Ramos (cell line): ENCODE data around the gene CUBN.

Source experiments
- in situ Hi-C: fragments of 300-500 bp; cut with MboI; formaldehyde crosslinking; loops from one replicate; pipeline ENCODE4 v1.14.3; 2022; ENCODE audit warnings: low sequenced_read_pairs; ENCODE audit not compliant: unreplicated experiment

Gene CUBN

GRCh38 chr10:16965740-16966447 lies 163.7 kb downstream of the CUBN start:
- in situ Hi-C loops: no loop called here

DNA sequence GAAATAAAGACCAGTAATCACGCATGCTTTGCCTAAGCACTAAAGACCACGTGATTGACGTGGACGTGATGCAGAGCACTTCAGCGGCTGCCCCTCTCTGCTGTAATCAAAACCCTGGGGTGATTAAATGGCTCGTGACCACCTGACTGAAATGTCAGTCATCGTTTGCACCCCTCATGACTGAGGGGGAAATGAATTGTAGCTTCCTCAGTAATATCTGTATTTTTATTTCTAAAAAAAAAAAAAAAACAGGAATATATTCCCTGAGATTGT lies 164.3 kb downstream of the CUBN start:
- in situ Hi-C loops: no loop called here

DNA sequence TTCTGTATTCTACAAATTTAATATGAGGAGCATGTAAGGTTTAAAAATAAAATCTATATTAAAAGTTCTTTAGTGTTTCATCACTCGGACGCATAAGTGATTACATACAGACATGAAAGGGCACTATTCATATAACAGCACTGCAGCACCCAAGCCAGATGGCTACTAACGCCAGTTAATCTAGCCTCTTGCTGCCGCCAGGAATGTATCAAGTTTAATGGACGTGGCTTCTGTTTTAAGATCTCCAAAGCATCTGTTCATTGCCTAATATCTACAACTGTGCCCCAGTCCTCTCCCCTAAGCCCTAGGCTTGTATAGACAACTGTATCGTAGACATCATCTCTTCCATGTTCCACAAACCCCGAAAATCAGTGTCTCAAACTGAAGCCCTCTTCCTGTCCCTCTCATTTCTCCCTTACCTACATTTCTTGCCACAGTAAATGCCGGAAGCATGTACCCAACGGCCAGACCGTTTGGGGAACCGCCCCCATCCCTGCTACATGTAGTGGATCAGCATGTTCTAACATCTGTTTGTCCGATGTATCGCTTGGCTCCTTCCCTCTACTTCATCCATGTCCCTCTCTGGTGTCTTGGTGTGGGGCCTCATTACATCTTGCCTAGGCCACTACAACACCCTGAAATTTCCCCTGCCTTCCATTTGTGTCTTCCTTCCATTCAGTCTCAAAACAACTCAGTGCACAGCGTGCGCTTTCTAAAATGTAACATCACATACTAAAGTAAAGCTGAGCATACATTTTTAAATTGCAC lies 164.9 kb downstream of the CUBN start:
- in situ Hi-C loops: no loop called here

DNA sequence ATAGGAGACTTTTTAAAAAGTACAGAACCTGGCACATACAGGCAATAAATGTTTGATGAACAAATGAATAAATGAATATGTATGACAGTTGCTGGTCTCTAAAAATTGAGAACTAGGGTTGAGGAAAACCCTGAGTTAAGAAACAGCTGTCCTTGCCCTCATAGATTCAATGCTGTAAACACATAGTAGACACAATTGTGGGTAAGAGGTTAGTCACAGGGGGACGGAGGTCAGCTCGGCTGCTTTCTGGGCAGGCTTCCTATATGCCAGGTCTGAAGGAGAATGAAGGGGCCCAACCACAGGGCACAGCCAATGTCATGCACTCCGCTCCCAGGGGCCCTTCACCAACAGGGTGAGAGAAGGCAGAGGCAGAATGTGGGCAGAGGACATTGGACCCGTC lies 169.1 kb downstream of the CUBN start:
- in situ Hi-C loops: no loop called here

- in situ Hi-C loops: no loop called here
Measured at GRCh38 chr10:16957038-16957437, 172.6 kb downstream of the CUBN start.

- in situ Hi-C loops: no loop called here
Measured at GRCh38 chr10:16954280-16955030, 175.2 kb downstream of the CUBN start.

DNA sequence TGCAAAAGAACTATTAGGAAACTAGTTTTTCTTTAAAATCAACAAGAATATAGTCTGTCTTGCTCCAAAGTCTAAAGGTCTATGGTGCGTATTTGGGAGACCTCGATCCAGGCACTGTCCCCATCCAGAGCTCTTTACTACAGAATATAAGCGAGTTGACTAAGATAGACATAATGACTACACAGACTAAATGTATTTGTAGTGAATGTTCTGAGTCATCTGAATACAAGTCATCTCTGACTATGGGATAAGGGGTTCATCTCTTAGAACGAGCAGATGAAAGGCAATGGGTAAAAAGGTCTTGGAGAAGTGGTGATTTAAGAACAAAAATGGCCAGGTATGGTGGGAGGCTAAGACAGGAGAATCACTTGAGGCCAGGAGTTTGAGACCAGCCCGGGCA lies 176.3 kb downstream of the CUBN start:
- in situ Hi-C loops: no loop called here

DNA sequence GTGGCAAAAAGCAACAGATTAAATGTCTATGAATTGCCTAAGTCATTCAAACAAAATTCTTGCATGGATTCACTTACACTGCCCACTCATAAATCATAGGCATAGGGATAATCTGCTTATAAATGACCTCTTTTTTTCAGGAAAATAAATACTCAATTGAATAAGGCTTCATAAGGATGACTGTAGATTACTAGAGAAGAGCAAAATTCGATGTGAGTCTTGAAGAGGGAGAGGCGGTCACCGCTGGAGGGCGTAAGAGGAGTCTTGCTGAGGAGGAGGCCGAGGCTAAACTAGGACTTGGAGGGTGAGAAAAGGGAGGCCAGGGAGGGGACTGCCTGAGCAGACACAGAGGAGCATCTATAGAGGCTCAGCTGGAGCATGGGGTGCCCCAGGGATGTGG lies 177.0 kb downstream of the CUBN start:
- in situ Hi-C loops: no loop called here

DNA sequence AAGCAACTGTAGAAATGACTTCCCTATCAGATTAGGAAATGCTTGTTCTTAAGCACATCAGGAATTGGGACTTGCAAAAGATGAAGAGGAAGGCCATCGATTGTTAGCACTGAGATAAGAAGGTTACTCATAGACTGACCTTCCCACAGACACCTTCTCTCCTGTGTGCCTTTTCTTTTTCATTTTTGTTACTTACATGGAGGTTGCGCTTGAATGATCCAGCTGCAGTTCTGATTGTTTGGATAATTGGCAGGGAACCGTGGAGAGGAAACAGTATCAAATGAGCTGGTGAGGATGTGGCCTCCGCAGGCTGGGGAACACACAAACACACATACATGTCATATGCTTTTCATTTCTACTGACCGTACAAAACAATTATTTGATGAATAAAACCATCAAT lies 177.5 kb downstream of the CUBN start:
- in situ Hi-C loops: no loop called here

DNA sequence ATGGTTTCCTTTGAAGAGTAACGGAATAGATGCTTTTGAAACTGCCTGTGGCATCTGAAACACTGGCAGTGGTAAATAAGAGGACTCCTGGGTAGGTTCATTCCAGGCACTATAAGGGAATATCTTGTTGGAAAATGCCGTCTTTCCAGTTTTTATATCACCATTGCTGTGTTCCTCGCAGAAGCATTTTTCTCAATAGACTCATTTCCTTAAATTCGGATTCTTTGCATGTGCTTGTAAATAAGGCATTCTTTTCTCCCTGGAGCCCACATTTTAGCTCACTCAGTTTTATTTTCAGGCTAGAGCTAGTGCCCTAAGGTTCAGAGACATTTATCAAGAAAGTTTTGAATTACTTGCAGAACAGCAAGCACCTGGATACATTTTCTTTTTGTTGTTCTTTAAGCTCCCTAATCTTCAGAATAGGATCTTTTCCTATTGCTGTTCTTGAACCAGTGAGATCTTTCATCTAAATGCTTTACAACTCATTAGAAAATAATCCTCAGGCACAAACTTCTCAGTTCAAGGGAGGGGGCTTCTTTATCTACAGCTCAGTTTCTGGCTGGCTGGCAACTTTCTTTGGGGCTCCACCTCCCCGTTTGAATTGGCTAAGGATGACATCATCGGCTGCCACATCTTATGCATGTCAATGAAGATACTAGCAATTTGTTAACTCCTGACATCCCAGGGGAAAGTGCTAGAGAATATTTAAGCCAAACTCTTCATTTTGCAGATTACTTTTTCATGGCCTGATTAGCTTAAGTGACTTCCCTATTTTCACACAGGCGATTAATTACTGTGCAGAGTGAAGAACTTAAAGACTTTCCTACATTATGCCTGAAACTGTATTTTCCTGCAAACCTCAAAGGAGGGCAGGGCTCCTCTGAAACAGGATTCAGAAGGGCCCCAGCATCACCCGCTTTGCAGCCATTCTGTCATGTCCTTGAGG lies 178.7 kb downstream of the CUBN start:
- in situ Hi-C loops: no loop called here

GRCh38 chr10:16949816-16950215 lies 179.8 kb downstream of the CUBN start:
- in situ Hi-C loops: no loop called here

- in situ Hi-C loops: no loop called here
Measured at GRCh38 chr10:16948361-16948760, 181.2 kb downstream of the CUBN start.

DNA sequence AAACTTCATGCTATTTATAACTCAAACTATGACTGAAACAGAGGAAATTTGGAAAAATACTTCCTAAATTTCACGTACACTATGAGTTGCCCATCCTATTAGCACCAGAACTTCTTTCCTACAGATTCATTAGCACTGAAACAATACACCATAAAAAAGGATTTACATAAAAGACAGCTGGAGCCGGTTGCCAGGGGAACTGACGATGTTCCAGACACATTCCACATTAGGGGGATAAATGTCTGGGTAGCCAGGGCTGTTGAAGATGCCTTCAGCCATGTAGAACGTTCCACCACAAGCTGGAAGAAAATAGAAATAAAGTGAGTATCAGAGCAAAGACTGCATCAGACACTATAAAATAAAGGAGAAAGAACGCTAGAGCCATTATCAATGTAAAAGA lies 182.5 kb downstream of the CUBN start:
- in situ Hi-C loops: no loop called here

GRCh38 chr10:16945593-16945992 lies 184.0 kb downstream of the CUBN start:
- in situ Hi-C loops: no loop called here

DNA sequence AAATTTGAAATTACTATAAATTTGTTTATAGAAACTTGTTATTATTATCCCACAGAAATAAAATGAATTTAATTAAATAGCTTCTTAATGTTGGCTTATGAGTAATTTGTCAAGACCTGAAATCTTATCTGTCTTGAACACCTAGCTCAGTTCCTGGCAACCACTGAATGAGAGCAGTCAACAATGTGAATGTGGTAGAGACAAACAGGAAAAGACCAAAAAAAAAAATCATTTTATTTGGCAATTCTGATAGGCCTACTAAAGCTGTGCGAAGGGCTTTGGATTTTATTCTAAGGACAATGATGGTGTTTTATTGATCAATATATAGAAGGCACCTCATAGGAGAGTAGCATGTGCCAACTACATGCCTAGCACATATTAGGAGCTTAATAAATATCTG lies 184.6 kb downstream of the CUBN start:
- in situ Hi-C loops: no loop called here

DNA sequence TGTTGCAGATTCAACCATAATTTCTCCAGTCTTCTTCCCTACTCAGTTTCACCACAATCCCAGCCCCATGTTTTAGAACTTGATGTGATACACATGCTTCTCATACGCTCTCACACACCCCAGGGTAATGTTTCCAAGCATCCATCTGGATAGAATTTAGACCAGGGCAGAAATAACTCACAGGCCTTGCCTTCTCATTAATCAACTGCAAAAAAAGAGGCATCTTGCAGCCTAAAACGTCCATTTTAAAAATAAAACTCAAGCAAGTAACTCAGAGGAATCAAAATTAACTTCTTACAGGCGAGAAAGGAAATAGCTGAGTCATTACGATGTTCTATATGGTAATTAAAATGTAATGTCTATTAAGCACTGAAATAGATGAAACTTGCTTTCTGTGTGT lies 185.2 kb downstream of the CUBN start:
- in situ Hi-C loops: no loop called here

DNA sequence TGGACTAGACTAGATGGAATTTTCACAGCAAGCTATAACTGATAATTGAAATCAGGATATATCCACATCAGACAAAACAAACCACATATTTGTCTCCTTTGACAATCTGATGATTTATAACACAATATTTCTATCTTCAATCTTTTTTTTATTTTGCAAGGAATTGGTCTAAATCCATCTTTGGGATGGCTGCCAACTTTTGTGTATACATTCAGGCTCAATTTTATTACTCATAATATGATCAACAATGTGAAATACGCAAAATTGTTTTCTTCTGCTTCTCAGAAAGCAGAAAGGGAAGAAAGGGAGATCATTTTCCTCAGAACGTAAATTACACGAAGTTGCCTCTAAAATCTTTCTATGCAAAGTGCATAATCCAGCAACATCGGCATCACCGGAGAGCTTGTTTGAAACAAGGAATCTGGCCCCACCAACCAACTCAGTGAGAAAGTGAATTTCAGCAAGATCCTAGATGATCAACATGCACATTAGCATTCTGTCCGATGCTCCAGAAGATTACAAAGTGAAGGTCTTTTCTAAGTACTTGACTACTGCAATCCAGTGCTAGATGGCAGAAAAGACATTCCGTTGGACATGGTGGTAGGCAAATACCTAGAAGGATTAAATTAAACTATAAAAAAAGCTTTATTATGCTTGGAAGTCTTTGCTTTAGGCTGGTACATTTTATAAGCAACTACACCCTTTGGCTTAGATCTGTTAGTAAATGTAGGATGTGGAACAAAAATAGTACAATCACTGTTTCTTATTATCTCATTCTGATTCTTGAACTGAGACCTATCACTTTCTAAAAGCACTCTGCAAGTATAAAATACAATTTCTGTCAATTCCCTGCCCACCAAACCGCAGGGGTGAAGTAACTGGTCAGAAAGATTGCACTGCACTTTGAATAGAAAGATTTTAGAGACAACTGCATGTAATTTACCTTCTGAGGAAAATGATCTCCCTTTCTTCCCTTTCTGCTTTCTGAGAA lies 186.0 kb downstream of the CUBN start:
- in situ Hi-C loops: no loop called here

GRCh38 chr10:16942381-16943078 lies 187.1 kb downstream of the CUBN start:
- in situ Hi-C loops: no loop called here

GRCh38 chr10:16941870-16942269 lies 187.7 kb downstream of the CUBN start:
- in situ Hi-C loops: no loop called here
